HG02642 (cell line): Measurements from ENCODE around the gene VASH2.
"Not testable (repeated sequence)": the region's sequence is repeated elsewhere in the genome, so short reads cannot be mapped to it uniquely, and the experiment has no call there.

Experiments
- ATAC-seq: cut with Tn5 transposase; IDR thresholded peaks from one replicate; pipeline ENCODE4 v1.9.1; 2021; ENCODE audit warnings: mild to moderate bottlenecking; ENCODE audit not compliant: unreplicated experiment, poor library complexity

Gene VASH2

DNA sequence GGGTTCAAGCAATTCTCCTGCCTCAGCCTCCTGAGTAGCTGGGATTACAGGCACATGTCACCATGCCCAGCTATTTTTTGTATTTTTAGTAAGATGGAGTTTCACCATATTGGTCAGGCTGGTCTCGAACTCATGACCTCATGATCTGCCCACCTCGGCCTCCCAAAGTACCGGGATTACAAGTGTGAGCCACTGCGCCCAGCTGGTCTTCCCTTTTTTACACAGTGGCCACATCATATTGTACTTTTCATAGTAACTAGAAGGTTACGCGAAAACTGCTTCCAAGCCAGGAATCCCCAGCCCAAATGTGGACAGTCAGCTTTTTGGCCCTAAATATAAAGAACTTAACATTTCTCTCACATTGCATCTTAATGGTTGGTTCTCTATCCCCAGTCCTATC, 4.2 kb downstream of the VASH2 start:
- ATAC-seq, result no peak

DNA sequence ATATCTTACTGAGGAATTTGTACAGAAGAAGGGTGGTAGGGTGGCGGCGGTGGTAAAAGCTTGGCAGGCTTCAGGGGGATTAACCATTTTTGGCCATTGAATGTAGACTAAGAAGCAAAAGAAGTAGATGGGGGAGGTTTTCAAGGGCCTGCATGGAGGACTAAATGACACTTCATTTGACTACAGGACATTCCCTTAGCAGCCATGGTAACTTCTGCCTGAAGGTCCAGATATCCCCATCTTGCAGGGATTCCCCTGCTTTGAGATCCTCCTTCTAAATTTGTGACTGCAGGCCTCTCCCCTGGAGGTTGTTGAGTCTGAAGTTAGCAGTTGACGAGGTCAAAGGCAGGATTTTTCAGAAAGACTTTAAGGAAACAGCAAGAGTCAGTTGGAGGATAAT, 4.8 kb downstream of the VASH2 start:
- no peak for ATAC-seq

DNA sequence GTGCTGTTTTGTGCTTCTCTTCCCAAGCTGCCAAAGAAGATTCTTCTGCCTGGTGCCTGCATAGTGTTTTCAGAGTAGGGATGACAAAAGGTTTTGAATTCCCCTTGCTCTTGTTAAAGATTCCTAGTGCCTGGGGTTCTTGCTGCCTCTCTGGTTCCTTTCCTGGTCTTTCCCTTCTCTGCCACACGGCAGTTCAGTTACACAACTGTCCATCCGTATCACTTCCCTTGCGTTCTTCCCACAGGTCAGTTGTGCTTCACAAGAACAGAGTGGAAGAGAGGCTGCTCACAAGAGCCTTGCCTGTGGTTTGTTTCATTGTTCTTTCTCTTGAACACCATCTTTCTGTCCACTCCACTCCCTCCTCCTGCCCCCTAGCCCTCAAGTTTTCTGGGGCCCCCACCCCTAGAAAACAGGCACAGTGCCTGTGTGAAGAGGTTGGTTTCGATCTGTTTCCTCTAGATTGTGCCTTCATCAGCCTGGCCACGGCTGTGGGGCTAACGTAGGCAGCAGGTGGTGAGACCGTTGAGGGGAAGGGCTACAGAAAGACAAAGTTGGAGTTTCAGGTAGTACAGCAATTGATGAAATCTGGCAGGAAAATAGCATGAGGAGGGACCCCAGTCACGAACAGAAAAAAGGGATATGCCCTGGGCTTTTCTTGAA, 5.8 kb downstream of the VASH2 start:
- no peak for ATAC-seq

DNA sequence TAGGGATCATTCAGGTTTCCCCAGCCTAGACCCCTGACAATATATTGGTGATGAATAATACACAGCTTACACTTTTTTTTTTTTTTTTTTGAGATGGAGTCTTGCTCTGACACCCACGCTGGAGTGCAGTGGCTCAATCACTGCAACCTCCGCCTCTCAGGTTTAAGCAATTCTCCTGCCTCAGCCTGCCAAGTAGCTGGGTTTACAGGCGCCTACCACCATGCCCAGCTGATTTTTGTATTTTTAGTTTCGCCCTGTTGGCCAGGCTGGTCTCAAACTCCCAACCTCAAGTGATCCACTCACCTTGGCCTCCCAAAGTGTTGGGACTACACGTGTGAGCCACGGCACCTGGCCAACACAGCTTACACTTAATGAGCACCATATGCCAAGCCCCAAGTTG, 7.2 kb downstream of the VASH2 start:
- no peak for ATAC-seq

DNA sequence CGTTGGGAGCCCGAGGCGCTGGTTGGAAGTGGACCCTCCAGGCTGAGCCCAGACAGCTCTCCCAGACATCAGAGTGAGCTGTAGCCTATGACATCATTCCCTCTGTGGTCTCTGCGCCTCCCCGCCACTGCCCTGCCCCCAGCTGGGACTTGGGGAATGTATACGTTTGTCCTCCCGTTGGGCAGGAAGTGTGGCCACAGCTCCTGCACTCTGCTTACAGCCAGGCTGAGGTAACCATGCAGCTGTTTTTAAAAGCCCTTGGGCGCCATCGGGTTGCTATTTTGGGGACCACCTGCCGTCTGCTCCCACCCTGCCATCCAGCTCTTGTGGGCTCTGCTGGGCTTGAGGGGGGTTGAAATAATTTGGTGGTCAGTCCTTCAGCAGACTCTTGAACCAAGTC, 7.8 kb downstream of the VASH2 start:
- no peak for ATAC-seq

DNA sequence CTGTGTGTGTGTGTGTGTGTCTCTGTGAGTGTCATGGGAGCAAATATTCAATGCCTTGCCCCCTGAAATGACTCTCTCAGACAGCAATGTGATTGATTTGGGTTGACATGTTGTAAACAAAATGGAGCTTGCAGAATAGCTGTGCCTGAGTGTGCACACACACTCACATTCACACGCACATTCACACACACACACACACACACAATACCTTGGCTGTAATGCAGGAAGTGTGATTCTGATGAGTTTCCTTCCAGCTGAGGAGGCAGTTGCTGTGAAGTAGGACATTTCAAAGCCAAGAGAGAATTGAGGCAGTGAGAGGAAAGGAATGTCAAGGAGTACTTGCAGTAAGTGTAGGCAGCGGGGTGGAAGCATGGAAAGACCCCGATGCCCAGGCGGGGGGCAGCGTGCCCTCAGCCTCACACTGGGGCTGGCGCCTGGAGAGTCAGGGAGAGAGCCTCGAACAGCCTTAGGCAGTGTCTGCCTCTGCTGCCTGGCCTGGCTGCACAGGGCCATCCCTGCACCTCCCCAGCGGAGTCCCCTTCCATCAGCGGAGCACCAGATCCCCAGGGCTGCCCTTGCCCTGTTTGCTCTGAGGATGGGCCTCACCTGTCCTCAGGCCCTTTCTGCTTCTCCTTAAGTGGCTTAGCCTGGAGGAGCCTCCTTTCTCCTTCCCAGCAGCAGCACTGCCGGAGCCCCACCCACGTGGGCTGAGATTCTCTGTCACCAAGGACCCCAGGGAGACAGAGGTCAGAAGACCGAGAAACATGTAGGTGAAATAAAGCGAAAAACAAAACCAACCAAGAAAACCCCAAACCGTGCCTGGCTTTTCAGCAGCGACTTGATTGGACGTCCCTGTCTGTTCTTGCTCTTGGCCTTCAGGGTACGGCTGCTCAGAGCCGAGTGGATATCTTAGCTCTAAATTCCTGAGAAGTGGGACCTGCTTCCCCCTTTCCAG, 9.2 kb downstream of the VASH2 start:
- ATAC-seq, result peak; percentile 75

DNA sequence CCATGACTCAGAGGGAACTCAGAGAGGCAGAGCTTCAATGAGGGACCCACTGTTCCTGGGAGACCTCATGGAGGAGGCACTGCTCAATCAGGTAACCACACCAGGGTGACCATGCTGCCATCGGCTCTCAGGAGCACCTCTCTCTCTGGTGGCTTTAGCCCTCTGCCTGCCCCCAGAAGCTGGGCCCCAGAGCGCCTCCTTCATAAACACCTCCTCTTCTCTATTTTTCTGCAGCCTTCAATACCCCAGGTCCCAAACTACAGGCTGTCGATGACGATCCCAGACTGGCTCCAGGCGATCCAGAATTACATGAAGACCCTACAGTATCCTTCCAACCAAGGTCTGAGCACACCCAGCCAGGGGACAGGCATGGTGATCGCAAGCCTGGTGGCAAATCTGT, 10.6 kb downstream of the VASH2 start:
- no peak for ATAC-seq

DNA sequence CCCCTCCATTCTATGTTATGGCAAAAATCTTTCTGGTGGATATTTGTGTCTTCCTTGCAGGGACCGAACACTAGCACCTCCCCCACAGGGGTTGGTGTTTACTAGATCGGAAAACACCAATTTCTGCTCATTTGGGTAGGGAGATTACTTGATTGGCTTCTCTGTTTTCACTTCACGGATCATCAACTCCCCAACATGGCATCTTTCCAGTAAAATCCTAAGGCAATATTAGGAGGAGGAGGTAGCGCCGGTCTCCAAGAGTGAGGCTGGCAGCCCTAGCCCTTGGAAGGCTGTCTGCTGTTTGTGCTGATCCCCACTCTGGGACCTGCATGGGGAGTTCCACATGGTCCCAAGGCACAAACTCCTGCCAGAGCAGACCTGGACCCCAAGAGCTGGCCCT, 12.2 kb downstream of the VASH2 start:
- ATAC-seq, result no peak

DNA sequence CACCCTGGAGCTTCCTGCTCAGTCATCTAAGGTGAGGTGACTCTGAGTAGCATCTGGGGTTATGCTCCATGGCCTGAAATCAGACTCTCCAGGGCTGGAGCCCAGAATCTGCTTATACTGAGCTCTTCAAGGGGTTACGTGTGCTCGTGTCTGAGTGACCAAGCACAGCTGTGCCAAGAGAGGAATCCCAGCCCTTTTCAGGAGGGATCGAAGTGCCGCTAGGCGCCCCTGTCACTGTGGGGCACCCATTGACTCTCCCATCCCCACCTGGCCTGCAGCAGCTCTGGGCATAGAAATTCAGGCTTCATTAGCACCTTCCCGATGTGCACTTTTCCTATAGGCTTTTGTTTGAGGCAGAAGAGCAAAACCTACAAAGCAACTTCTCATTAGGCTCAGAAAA, 13.8 kb downstream of the VASH2 start:
- no peak for ATAC-seq

DNA sequence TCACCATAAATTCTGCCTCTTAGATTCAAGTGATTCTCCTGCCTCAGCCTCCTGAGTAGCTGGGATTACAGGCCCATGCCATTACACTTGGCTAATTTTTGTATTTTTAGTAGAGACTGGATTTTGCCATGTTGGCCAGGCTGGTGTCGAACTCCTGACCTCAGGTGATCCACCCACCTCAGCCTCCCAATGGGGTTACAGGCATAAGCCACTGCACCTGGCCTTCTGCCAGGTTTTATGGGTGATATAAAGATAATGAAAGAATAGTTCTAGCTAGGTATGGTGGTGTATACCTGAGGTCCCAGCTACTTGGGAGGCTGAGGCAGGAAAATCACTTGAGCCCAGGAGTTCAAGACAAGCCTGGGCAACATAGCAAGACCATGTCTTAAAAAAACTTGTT, 14.7 kb downstream of the VASH2 start:
- not testable (repeated sequence) for ATAC-seq

DNA sequence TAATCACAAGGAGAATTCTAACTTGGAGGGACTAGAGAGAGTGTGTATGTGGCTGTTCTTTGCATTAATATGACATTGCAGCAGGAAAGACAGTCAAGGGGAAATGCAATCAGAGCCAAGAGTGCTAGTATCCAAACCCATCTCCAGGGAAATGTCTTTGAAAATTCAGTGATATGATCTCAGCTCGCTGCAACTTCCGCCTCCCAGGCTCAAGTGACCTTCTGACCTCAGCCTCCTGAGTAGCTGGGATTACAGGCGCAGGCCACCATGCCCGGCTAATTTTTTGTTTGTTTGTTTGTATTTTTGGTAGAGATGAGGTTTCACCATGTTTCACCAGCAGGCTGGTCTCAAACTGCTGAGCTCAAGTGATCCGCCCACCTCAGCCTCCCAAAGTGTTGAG, 16.3 kb downstream of the VASH2 start:
- ATAC-seq, result no peak

DNA sequence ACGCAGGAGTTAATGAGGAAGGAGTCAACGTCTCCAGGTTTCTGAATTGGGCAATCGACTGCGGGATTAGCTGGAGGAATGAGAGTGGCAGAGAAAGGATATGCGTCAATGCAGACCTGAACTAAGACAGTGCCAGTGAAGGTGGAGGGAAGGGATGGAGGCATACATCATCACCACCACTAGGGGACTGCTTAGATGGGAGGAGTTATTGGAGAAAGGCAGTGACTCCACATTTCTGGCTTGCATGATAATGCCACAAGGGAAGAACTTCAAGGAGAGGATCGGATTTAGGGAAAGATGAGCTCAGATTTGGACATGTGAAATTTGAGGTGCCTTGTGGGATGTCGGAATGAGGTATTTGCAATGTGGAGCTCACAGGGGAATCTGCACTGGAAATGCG, 17.5 kb downstream of the VASH2 start:
- peak; percentile 57 for ATAC-seq

DNA sequence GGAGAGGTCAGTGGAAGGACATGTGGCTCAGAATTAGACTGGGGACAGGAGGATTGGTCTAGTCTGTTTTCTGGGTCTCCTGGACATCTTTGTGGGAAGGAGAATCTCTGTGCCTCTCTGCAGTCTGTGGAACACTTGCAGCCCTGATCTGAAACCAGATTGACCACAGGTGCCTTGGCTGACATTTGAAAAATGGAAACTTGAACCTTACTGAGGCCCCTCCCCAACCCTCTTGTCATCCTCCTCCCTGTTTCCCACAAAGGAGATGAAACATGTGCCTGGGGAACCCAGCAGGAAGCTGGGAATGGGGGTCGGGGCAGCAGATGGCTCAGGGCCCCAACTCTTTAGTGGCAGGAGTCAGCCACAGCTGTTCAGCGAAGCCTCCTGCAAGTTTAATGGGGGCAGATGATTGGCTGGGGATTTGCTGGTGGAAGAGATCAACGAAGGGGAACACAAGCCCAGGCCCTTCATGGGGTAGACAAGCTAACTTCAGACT, 18.1 kb downstream of the VASH2 start:
- ATAC-seq, result peak; percentile 53

DNA sequence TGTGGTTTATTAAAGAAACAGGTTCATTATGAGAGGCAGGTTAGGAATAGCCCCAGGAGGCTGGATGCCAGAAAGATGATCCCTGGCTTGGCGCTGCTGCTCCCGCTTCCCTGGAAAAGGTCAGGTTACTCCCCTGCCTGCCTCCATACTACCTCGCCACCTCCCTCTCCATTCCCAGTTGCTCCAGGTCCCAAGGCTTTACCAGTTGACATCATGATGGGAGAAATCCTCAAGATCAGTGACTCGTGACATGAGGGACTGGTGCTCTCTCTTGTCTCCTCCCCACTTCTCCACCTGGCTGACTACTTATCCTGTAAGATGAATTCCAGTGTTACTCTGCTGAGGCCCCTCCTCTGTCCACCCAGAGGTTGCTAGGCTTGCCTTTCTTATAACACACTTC, 19.7 kb downstream of the VASH2 start:
- no peak for ATAC-seq

DNA sequence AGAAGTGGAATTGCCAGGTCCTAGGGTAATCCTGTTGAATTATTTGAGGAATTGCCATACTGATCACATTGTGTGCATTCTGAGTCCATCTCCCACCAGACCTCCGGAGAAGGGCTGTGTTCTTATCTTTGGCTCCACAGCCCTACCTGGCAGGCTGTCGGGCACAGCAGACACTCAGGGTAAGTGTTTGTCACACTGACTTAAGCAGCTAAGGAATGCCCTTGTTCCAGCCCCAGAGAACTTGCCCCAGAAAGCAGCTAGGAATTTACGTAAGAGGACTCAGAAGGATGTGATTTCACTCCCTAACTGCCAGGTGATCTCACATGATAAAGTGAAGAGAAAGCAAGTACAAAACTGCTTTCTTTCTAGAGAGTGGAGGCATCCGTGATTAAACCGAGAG, 21.0 kb downstream of the VASH2 start:
- ATAC-seq, result no peak

DNA sequence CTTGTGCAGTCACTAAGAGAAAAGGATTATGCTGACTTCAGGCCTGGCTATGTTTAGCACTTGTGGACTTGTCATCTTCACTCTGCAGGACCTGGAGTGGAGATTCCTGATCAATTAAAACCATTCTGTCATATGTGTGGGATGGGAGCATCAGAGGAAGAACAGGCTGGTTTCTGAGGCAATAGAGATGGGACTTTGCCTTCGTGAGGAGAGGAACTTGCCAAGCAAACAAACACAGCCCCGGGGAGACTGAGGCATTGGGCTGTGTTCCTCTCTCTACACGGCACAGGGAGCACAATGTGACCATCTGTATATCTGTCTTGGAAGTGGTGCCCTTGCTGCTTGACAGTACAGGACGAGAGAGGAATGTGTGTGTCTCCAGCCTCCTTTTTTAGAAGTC, 23.1 kb downstream of the VASH2 start:
- no peak for ATAC-seq

DNA sequence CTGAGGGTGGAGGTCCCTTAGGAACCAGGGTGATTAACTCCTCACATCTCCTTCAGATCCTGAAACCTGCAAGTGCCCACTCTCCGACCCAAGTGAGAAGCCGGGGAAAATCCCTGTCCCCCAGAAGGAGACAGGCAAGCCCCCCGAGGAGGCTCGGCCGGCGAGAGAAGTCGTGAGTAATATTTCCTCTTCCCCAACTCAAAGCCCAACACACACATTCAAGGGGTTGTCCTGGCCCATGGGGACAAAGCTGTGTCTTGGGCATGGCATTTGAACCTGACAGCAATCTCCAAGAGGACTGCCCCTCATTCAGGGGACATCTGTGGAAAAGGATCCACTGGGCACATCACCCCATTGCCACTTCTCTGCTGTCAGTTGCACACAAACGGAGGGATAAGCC, 23.6 kb downstream of the VASH2 start:
- ATAC-seq, result no peak

DNA sequence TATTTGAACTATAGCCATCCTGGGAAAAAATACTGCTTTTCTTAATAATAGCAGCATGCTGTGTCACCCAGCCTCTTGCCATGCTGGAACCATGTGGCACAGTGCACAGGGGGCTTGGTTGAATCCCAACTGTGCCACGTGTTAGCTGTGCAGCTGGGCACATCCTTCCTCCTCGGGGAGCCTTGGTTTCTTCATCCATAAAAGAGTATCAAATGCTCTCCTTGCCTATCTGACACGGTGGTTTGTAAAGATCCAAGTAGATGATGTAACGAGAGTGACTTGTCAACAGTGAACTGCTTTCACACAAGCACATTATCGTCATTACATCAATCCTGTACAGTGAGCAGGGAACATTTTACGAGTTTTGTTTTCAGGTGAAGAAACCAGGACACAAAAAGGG, 24.4 kb downstream of the VASH2 start:
- no peak for ATAC-seq

DNA sequence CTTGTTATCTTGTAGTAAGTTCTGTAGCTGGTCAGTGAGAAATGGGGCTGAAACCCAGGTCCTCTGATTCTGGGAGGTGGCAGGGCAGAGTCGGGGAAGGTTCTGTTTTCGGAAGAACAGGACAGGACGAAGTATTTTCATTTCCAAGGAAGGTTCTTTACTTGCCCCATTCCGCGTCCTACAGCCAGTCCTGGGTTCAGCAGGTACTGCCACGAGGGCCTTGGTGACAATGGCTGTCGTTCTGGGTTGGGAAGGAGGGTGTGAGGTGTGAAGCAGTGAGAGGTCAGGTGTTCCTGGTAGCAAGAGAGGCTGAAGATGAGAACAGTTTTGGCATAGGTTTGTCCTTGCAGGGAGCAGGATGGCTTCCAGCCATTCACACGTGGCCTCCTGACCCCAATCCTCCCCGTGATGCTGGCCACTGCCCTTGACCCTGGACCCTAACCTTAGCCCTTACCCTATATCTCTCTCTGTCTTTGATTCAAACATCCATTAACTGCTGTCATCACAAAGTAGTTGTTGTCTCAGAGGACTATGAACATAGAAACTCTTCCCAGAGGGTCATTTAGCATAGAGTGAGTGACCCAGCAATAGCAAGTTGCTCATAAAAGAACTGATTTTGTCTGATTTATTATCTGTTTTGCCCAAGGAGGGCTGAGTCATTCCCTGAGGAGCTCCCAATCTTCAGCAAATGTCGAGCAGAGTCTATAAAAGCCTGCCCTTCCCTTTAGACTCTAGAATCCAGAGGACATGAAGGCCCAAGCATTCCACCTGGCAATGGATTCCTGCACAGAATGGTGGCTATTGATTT, 25.0 kb downstream of the VASH2 start:
- no peak for ATAC-seq

DNA sequence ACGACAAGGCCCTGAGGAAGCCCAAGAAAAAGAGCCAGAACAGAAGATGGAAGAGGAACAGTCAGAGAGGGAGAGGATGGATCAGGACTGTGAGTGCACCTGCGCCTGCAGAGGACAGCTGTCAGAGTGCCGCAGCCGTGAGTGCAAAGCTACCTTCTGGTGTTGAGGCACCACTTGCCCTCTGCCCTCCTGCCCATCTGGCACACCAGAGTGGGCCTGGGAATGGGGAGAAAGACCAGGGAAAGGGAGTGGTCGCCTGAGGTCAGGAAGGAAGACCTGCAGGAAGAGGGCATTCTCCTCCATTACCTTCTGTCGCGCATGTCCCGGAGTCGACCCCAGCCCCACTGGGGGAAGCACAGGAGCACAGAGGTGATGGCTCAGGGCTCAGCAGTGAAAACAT, 26.2 kb downstream of the VASH2 start:
- no peak for ATAC-seq
